ENCODE measurements around the gene ARL2.
A peak's percentile ranks its signal among the peaks of the same experiment; 100 is the strongest.

The ARL2 gene

GRCh38 chr11:65013888-65014725 lies at the start of gene ARL2:
Gene ARL2, plus strand, starts transcription at chr11:65014160. Its CDS starts 48 bp downstream, at chr11:65014208.
- Histone ChIP-seq H3K4me2 (peak within 1 kb of the TSS; percentile 83), H3K27me3 (ENCODE audit: insufficient read depth, low read depth) (no peaks in the 10 kb centered on the region), H3K4me1 (ENCODE audit: low read depth, poor library complexity, severe bottlenecking) (peaks cover 15% of the 10 kb centered on the region), H3K79me2 (ENCODE audit: insufficient read depth, low read depth) (peaks cover 7% of the 10 kb centered on the region; the same call in 1 of the 2 replicates), H2AFZ (ENCODE audit: low read depth) (peak within 1 kb of the TSS; percentile 89), H3K4me3 (IDR thresholded peaks at IDR 0.05; ENCODE audit: insufficient read depth, low read depth, low read length) (no peak within 1 kb of the TSS), H3K36me3 (ENCODE audit: insufficient read depth) (no peaks in the 10 kb centered on the region), H3K9ac (peak within 1 kb of the TSS; percentile 90), H3K27ac (peak within 1 kb of the TSS; percentile 95), H4K20me1 (ENCODE audit: insufficient read depth) (no peaks in the 10 kb centered on the region)
- TF ChIP-seq CTCF (conservative IDR thresholded peaks at IDR 0.05; ENCODE audit: low read depth, low read length) = peak; percentile 64

- H3K27ac ChIP-seq = no peak overlapping the region
- TF ChIP-seq CTCF (conservative IDR thresholded peaks at IDR 0.05; ENCODE audit: low read depth, low read length) = no peak
- H3K4me1 ChIP-seq (ENCODE audit: low read depth, poor library complexity, severe bottlenecking) = no peaks in the 10 kb centered on the region
- H3K36me3 ChIP-seq (ENCODE audit: insufficient read depth) = no peaks in the 10 kb centered on the region
- no peaks in the 10 kb centered on the region for H3K27me3 ChIP-seq (ENCODE audit: insufficient read depth, low read depth)
- H3K79me2 ChIP-seq (ENCODE audit: insufficient read depth, low read depth) = no peaks in the 10 kb centered on the region
- H3K9ac ChIP-seq = no peak overlapping the region
- no peaks in the 10 kb centered on the region for H4K20me1 ChIP-seq (ENCODE audit: insufficient read depth)
- H3K4me2 ChIP-seq = no peak overlapping the region
- H3K4me3 ChIP-seq (IDR thresholded peaks at IDR 0.05; ENCODE audit: insufficient read depth, low read depth, low read length) = no peak overlapping the region
- H2AFZ ChIP-seq (ENCODE audit: low read depth) = no peak overlapping the region
Measured at GRCh38 chr11:64967375-64967774, 46.6 kb upstream of the ARL2 start.

GRCh38 chr11:64969209-64969608 lies 44.8 kb upstream of the ARL2 start:
- H3K9ac ChIP-seq = no peak overlapping the region
- no peaks in the 10 kb centered on the region for H3K4me1 ChIP-seq (ENCODE audit: low read depth, poor library complexity, severe bottlenecking)
- H3K36me3 ChIP-seq (ENCODE audit: insufficient read depth) = no peaks in the 10 kb centered on the region
- H3K4me3 ChIP-seq (IDR thresholded peaks at IDR 0.05; ENCODE audit: insufficient read depth, low read depth, low read length) = no peak overlapping the region
- no peak overlapping the region for H3K4me2 ChIP-seq
- TF ChIP-seq CTCF (conservative IDR thresholded peaks at IDR 0.05; ENCODE audit: low read depth, low read length) = no peak
- no peaks in the 10 kb centered on the region for H3K79me2 ChIP-seq (ENCODE audit: insufficient read depth, low read depth)
- H3K27ac ChIP-seq = no peak overlapping the region
- H3K27me3 ChIP-seq (ENCODE audit: insufficient read depth, low read depth) = no peaks in the 10 kb centered on the region
- H4K20me1 ChIP-seq (ENCODE audit: insufficient read depth) = no peaks in the 10 kb centered on the region
- no peak overlapping the region for H2AFZ ChIP-seq (ENCODE audit: low read depth)

GRCh38 chr11:64970731-64971151 lies 43.2 kb upstream of the ARL2 start:
- Histone ChIP-seq H3K36me3 (ENCODE audit: insufficient read depth) (no peaks in the 10 kb centered on the region), H4K20me1 (ENCODE audit: insufficient read depth) (no peaks in the 10 kb centered on the region), H3K27me3 (ENCODE audit: insufficient read depth, low read depth) (no peaks in the 10 kb centered on the region), H3K4me3 (IDR thresholded peaks at IDR 0.05; ENCODE audit: insufficient read depth, low read depth, low read length) (no peak overlapping the region), H2AFZ (ENCODE audit: low read depth) (no peak overlapping the region), H3K27ac (no peak overlapping the region), H3K4me2 (no peak overlapping the region), H3K9ac (no peak overlapping the region), H3K4me1 (ENCODE audit: low read depth, poor library complexity, severe bottlenecking) (no peaks in the 10 kb centered on the region), H3K79me2 (ENCODE audit: insufficient read depth, low read depth) (no peaks in the 10 kb centered on the region)
- no peak for TF ChIP-seq CTCF (conservative IDR thresholded peaks at IDR 0.05; ENCODE audit: low read depth, low read length)

Data from KMS-11 (cell line).